HepG2 (cell line): ENCODE measurements around the gene ZMYND8. TPM values are rescaled to one million over a fixed set of nuclear protein-coding genes. Genes with fewer than 3 reads are reported as not detected.

Experiments
- CHD4 ChIP-seq: fragments of 200-600 bp; sonication (generic); IDR thresholded peaks from 2 replicates; pipeline ENCODE4 v1.7.0; 2017; ENCODE audit warnings: mild to moderate bottlenecking, low read length, borderline replicate concordance
- MAFG ChIP-seq: sonication (generic); formaldehyde crosslinking; IDR thresholded peaks from 2 replicates; pipeline ENCODE4 v1.5.1; 2020; ENCODE audit warnings: mild to moderate bottlenecking, missing genetic modification reagents
- PAWR ChIP-seq: sonication (generic); formaldehyde crosslinking; IDR thresholded peaks from 2 replicates; pipeline ENCODE4 v1.4.0; 2020; ENCODE audit warnings: missing genetic modification reagents, mild to moderate bottlenecking, borderline replicate concordance
- RARA ChIP-seq: IDR thresholded peaks from 2 replicates; pipeline ENCODE4 v1.6.1; 2016; ENCODE audit warnings: missing genetic modification reagents, missing compliant biosample characterization
- SPEN ChIP-seq: sonication (generic); formaldehyde crosslinking; IDR thresholded peaks from 2 replicates; pipeline ENCODE4 v1.5.1; 2020; ENCODE audit warnings: low read depth, mild to moderate bottlenecking, missing genetic modification reagents
- ZNF468 ChIP-seq: sonication (generic); formaldehyde crosslinking; IDR thresholded peaks from 2 replicates; pipeline ENCODE4 v1.8.0; 2022; ENCODE audit warnings: mild to moderate bottlenecking, moderate library complexity, missing genetic modification reagents
- ZNF577 ChIP-seq: sonication (generic); formaldehyde crosslinking; IDR thresholded peaks from 2 replicates; pipeline ENCODE4 v1.4.0; 2020; ENCODE audit warnings: mild to moderate bottlenecking, low read depth, missing genetic modification reagents, borderline replicate concordance
- ZNF674 ChIP-seq: sonication (generic); formaldehyde crosslinking; IDR thresholded peaks from 2 replicates; pipeline ENCODE4 v1.5.0; 2020; ENCODE audit warnings: low read depth, mild to moderate bottlenecking, missing genetic modification reagents
- ZNF773 ChIP-seq: sonication (generic); formaldehyde crosslinking; IDR thresholded peaks from 2 replicates; pipeline ENCODE4 v1.4.0; 2020; ENCODE audit warnings: missing genetic modification reagents, borderline replicate concordance
- polyA plus RNA-seq, 8 experiments: library from polyadenylated mRNA; depleted of rRNA in 3 of 8; stranded (reverse) in 7 of 8; unstranded in 1 of 8; fragments of >200 nt; fragmentation: Illumina TruSeq in 4 of 8; extraction: Trizol in 4 of 8; gene quantifications; 2 replicates each; pipeline versions ENCODE4 v1.2.1 to v1.2.3, GENCODE V29; 2011 to 2016; ENCODE audit warnings: low read depth in 4 of 8, missing spikeins in 1 of 8, mixed read lengths in 1 of 8; ENCODE audit not compliant: insufficient read depth in 1 of 8
- total RNA-seq, 5 experiments: library from RNA; depleted of rRNA; stranded (reverse); fragments of >200 nt; fragmentation: Illumina TruSeq; extraction: Trizol; gene quantifications; 2 replicates each; pipeline ENCODE4 v1.2.3, GENCODE V29; 2016; ENCODE audit warnings: low read depth in 1 of 5
- TF ChIP-seq, protein P1 (sequence below): sonication (generic); formaldehyde crosslinking; IDR thresholded peaks from 2 replicates; pipeline ENCODE4 v1.4.0; 2020; ENCODE audit warnings: missing genetic modification reagents
- TF ChIP-seq, protein P2 (sequence below): sonication (generic); formaldehyde crosslinking; IDR thresholded peaks from 2 replicates; pipeline ENCODE4 v1.9.0; 2021; ENCODE audit warnings: missing genetic modification reagents, mild to moderate bottlenecking, borderline replicate concordance
- TF ChIP-seq, protein P3 (sequence below), 2 experiments: sonication (generic) in 1 of 2; formaldehyde crosslinking in 1 of 2; IDR thresholded peaks; 2 replicates each; pipeline versions ENCODE4 v1.5.1 to v1.6.1; 2011 to 2020; ENCODE audit warnings: borderline replicate concordance in 1 of 2, low read depth in 1 of 2, low read length in 1 of 2, mild to moderate bottlenecking in 1 of 2, missing genetic modification reagents in 1 of 2, moderate library complexity in 1 of 2
- TF ChIP-seq, protein P4 (sequence below), 2 experiments: sonication (generic) in 1 of 2; formaldehyde crosslinking in 1 of 2; IDR thresholded peaks; 2 replicates each; pipeline versions ENCODE4 v1.4.0 to v1.6.1; 2018 to 2020; ENCODE audit warnings: missing genetic modification reagents in 2 of 2, borderline replicate concordance in 1 of 2, low read depth in 1 of 2, mild to moderate bottlenecking in 1 of 2, missing biosample characterization in 1 of 2
- TF ChIP-seq, protein P5 (sequence below): sonication (generic); formaldehyde crosslinking; IDR thresholded peaks from 2 replicates; pipeline ENCODE4 v1.5.0; 2020; ENCODE audit warnings: mild to moderate bottlenecking, missing genetic modification reagents
- TF ChIP-seq, protein P6 (sequence below): IDR thresholded peaks from 2 replicates; pipeline ENCODE4 v1.6.1; 2018; ENCODE audit warnings: missing genetic modification reagents

Gene ZMYND8
- total and polyA plus RNA-seq, 2 of the 13 experiments (the other 11 are each of a cell fraction or from before 2014, with no cell fraction given), result 53.9 to 84.7 TPM

DNA sequence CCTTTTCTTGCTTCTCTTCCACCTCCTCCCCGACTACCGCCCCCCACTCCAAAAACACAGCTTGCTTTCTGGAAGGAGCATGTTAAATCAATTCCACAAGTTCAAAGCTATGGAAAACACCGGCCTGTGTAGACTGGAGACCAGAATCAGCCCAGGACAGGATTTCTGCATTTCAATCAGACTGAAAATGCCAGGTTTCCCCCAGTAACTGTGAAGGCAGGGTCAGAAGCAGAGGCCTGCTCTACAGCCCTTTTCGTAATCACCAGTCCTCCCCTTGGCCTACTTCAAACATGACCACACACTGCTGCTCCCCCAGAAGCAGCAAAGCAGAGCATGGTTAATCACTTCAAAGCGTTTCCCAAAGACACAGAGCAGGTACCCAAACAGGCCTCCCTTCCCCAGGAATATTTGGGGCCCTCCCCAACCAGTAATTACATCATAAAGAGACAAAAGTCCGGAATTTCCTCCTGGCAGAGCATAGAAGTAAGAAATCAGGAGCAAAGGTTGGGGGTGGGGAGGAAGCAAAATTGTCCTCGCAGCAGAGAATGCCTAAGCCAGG lies 38.4 kb downstream of the ZMYND8 start (continued):
- TF ChIP-seq ZNF674 (no peak), PAWR (CRISPR knock-in tag) (no peak), SPEN (CRISPR knock-in tag) (peak; percentile 80), ZNF468 (CRISPR knock-in tag) (no peak), ZNF773 (CRISPR knock-in tag) (no peak), CHD4 (0 out of 2 replicates have a peak, but pooled peaks have one; percentile 70), RARA (CRISPR knock-in tag) (peak; percentile 89), MAFG (no peak), ZNF577 (CRISPR knock-in tag) (no peak)
- TF ChIP-seq, protein P1, sequence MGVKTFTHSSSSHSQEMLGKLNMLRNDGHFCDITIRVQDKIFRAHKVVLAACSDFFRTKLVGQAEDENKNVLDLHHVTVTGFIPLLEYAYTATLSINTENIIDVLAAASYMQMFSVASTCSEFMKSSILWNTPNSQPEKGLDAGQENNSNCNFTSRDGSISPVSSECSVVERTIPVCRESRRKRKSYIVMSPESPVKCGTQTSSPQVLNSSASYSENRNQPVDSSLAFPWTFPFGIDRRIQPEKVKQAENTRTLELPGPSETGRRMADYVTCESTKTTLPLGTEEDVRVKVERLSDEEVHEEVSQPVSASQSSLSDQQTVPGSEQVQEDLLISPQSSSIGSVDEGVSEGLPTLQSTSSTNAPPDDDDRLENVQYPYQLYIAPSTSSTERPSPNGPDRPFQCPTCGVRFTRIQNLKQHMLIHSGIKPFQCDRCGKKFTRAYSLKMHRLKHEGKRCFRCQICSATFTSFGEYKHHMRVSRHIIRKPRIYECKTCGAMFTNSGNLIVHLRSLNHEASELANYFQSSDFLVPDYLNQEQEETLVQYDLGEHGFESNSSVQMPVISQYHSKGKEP, result no peak
- TF ChIP-seq, protein P2, sequence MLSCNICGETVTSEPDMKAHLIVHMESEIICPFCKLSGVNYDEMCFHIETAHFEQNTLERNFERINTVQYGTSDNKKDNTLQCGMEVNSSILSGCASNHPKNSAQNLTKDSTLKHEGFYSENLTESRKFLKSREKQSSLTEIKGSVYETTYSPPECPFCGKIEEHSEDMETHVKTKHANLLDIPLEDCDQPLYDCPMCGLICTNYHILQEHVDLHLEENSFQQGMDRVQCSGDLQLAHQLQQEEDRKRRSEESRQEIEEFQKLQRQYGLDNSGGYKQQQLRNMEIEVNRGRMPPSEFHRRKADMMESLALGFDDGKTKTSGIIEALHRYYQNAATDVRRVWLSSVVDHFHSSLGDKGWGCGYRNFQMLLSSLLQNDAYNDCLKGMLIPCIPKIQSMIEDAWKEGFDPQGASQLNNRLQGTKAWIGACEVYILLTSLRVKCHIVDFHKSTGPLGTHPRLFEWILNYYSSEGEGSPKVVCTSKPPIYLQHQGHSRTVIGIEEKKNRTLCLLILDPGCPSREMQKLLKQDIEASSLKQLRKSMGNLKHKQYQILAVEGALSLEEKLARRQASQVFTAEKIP, result no peak
- TF ChIP-seq, protein P3, sequence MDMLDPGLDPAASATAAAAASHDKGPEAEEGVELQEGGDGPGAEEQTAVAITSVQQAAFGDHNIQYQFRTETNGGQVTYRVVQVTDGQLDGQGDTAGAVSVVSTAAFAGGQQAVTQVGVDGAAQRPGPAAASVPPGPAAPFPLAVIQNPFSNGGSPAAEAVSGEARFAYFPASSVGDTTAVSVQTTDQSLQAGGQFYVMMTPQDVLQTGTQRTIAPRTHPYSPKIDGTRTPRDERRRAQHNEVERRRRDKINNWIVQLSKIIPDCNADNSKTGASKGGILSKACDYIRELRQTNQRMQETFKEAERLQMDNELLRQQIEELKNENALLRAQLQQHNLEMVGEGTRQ (IDR thresholded peaks at IDR 0.05; ENCODE audit: low read depth, low read length), result no peak
- TF ChIP-seq, protein P3 (CRISPR knock-in tag; IDR thresholded peaks at IDR 0.05; ENCODE audit: borderline replicate concordance), result no peak
- TF ChIP-seq, protein P4, sequence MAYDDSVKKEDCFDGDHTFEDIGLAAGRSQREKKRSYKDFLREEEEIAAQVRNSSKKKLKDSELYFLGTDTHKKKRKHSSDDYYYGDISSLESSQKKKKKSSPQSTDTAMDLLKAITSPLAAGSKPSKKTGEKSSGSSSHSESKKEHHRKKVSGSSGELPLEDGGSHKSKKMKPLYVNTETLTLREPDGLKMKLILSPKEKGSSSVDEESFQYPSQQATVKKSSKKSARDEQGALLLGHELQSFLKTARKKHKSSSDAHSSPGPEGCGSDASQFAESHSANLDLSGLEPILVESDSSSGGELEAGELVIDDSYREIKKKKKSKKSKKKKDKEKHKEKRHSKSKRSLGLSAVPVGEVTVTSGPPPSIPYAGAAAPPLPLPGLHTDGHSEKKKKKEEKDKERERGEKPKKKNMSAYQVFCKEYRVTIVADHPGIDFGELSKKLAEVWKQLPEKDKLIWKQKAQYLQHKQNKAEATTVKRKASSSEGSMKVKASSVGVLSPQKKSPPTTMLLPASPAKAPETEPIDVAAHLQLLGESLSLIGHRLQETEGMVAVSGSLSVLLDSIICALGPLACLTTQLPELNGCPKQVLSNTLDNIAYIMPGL (CRISPR knock-in tag; IDR thresholded peaks at IDR 0.05; ENCODE audit: borderline replicate concordance in 1 of 2, low read depth in 1 of 2), result peak; percentile 21 to 39; a peak in 1 of 4 replicates
- TF ChIP-seq, protein P5, sequence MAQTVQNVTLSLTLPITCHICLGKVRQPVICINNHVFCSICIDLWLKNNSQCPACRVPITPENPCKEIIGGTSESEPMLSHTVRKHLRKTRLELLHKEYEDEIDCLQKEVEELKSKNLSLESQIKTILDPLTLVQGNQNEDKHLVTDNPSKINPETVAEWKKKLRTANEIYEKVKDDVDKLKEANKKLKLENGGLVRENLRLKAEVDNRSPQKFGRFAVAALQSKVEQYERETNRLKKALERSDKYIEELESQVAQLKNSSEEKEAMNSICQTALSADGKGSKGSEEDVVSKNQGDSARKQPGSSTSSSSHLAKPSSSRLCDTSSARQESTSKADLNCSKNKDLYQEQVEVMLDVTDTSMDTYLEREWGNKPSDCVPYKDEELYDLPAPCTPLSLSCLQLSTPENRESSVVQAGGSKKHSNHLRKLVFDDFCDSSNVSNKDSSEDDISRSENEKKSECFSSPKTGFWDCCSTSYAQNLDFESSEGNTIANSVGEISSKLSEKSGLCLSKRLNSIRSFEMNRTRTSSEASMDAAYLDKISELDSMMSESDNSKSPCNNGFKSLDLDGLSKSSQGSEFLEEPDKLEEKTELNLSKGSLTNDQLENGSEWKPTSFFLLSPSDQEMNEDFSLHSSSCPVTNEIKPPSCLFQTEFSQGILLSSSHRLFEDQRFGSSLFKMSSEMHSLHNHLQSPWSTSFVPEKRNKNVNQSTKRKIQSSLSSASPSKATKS (CRISPR knock-in tag), result no peak
- TF ChIP-seq, protein P6, sequence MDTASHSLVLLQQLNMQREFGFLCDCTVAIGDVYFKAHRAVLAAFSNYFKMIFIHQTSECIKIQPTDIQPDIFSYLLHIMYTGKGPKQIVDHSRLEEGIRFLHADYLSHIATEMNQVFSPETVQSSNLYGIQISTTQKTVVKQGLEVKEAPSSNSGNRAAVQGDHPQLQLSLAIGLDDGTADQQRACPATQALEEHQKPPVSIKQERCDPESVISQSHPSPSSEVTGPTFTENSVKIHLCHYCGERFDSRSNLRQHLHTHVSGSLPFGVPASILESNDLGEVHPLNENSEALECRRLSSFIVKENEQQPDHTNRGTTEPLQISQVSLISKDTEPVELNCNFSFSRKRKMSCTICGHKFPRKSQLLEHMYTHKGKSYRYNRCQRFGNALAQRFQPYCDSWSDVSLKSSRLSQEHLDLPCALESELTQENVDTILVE (CRISPR knock-in tag), result no peak
